Activated CD8-positive, alpha-beta memory T cell treated with anti-CD3 and anti-CD28 coated beads, Interleukin-2, amount 50 U/mL, for 48 hours (primary cell): ENCODE data around the gene TAF11.
"Not testable (repeated sequence)": the region's sequence is repeated elsewhere in the genome, so short reads cannot be mapped to it uniquely, and the experiment has no call there.

Source experiments
- DNase-seq: peaks from one replicate; pipeline ENCODE4 v3.0.0-alpha.2; 2020

TAF11 gene

GRCh38 chr6:34860776-34861175 is 27.1 kb downstream of the TAF11 start:
- no peak for DNase-seq

GRCh38 chr6:34859951-34860350 is 27.9 kb downstream of the TAF11 start:
- no peak for DNase-seq

- DNase-seq = no peak
Measured at GRCh38 chr6:34858681-34859080, 29.2 kb downstream of the TAF11 start.

GRCh38 chr6:34855463-34855862 is 32.4 kb downstream of the TAF11 start:
- DNase-seq = no peak

- no peak for DNase-seq
Measured at GRCh38 chr6:34852406-34853085, 35.3 kb downstream of the TAF11 start.

GRCh38 chr6:34851361-34851760 is 36.5 kb downstream of the TAF11 start:
- DNase-seq = no peak

- DNase-seq = not testable (repeated sequence)
Measured at GRCh38 chr6:34849066-34849465, 38.8 kb downstream of the TAF11 start.

- DNase-seq = no peak
Measured at GRCh38 chr6:34839666-34840352, 48.0 kb downstream of the TAF11 start.

- no peak for DNase-seq
Measured at GRCh38 chr6:34837528-34837927, 50.3 kb downstream of the TAF11 start.

GRCh38 chr6:34836451-34836850 is 51.4 kb downstream of the TAF11 start:
- DNase-seq = no peak

GRCh38 chr6:34836008-34836407 is 51.8 kb downstream of the TAF11 start:
- no peak for DNase-seq

GRCh38 chr6:34834789-34835518 is 52.9 kb downstream of the TAF11 start:
- DNase-seq = no peak

GRCh38 chr6:34832942-34833341 is 54.9 kb downstream of the TAF11 start:
- DNase-seq = no peak

GRCh38 chr6:34829137-34829536 is 58.7 kb downstream of the TAF11 start:
- no peak for DNase-seq
